ENCODE measurements around the gene UVRAG.

Gene UVRAG

DNA sequence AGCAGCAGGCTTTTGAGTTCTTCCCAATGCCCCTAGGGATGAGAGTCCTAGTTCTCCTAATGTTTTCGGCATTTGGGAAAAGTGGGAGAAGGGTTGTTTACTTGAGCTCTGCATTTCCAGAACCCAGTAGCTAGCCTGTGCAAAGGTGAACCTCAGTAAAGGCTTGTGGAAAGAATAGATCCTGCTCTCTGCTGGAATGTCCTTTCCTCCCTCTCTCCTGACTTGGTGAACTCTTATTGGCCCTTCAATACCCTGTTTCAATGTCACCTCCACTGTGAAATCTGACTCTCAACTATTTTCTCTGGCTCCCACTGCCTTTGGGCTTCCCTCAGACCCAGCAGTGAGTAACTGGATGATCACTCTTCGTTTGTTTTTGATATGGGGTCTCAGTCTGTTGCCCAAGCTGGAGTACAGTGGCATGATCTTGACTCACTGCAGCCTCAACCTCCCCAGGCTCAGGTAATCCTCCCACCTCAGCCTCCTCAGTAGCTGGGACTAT, 2.4 kb upstream of the UVRAG start:
- H3K27ac ChIP-seq, result no peak overlapping the region
- no peak for DNase-seq
- no peaks in the 10 kb centered on the region for H3K27me3 ChIP-seq (replicated peaks)
- H3K4me3 ChIP-seq (ENCODE audit: low read depth, low read length), result no peak overlapping the region
- H3K36me3 ChIP-seq (replicated peaks), result no peaks in the 10 kb centered on the region
- in situ Hi-C loops (cut with HindIII; ENCODE audit: low pct_ligation_motif_present, low sequenced_read_pairs), result no loop called here
- TF ChIP-seq, protein P1, sequence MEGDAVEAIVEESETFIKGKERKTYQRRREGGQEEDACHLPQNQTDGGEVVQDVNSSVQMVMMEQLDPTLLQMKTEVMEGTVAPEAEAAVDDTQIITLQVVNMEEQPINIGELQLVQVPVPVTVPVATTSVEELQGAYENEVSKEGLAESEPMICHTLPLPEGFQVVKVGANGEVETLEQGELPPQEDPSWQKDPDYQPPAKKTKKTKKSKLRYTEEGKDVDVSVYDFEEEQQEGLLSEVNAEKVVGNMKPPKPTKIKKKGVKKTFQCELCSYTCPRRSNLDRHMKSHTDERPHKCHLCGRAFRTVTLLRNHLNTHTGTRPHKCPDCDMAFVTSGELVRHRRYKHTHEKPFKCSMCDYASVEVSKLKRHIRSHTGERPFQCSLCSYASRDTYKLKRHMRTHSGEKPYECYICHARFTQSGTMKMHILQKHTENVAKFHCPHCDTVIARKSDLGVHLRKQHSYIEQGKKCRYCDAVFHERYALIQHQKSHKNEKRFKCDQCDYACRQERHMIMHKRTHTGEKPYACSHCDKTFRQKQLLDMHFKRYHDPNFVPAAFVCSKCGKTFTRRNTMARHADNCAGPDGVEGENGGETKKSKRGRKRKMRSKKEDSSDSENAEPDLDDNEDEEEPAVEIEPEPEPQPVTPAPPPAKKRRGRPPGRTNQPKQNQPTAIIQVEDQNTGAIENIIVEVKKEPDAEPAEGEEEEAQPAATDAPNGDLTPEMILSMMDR (IDR thresholded peaks at IDR 0.05; ENCODE audit: low read depth, low read length, missing control alignments), result no peak

DNA sequence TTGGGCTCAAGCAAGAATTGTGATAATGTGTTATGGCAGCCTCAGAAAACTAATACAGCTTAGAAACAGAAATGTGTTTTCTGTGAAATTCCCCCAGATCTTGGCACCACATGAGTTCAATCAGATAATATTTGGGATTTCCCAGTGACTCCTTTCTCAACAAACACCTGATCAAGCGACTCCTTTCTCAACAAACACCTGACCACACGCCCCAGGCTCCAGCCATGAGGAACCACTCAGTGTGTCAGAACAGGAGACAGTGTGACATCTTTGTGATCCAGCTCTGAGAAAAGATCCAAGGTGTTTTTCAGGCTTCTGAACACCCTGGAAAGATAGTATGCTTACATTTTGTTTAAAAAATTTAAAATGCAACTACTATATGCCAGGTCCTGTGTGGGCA, 1.9 kb upstream of the UVRAG start:
- TF ChIP-seq, protein P1 (IDR thresholded peaks at IDR 0.05; ENCODE audit: low read depth, low read length, missing control alignments), result no peak
- in situ Hi-C loops (cut with HindIII; ENCODE audit: low pct_ligation_motif_present, low sequenced_read_pairs), result no loop called here
- Histone ChIP-seq H3K36me3 (replicated peaks) (no peaks in the 10 kb centered on the region), H3K4me3 (ENCODE audit: low read depth, low read length) (no peak overlapping the region), H3K27me3 (replicated peaks) (no peaks in the 10 kb centered on the region), H3K27ac (no peak overlapping the region)
- no peak for DNase-seq

DNA sequence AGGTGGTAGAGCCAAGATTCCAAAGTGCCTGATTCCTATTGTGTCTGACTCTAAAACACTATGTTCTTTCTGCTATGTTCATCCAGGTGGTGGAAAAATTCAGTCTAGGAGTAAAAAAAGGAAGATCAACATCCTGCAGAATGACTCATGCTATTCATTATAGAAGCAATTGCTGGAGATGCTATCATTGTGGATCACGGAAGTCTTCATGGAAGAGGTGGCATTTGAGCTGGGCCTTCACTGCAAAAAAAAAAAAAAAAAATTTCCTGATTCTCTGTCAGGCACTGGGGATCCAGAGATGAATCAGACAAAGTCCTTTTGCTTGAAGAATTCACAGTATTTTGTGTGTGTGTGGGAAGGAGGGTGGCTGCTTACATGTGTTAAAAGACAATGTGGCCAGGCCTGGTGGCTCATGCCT, 1.4 kb upstream of the UVRAG start:
- in situ Hi-C loops (cut with HindIII; ENCODE audit: low pct_ligation_motif_present, low sequenced_read_pairs), result no loop called here
- H3K27ac ChIP-seq, result no peak overlapping the region
- no peak overlapping the region for H3K4me3 ChIP-seq (ENCODE audit: low read depth, low read length)

DNA sequence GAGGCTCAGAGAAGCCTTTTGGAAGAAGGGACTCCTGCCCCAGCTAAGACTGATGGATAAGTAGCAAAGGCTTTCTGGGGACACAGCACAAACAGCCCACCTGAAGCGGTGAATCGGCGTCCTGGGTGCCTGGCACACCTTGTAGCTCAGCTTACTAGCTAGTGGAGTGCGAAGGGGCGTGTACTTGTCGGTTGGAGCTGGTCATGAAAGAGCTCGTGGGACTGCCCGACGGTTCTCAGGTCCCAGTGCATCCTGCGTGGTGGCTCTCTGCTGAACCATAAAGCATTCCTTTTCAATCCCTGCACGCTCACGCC, 690 bp upstream of the UVRAG start:
- Histone ChIP-seq H3K36me3 (replicated peaks) (no peaks in the 10 kb centered on the region), H3K4me3 (ENCODE audit: low read depth, low read length) (peak overlapping the region; percentile 81), H3K27ac (peak overlapping the region; percentile 70), H3K27me3 (replicated peaks) (no peaks in the 10 kb centered on the region)
- TF ChIP-seq, protein P1 (IDR thresholded peaks at IDR 0.05; ENCODE audit: low read depth, low read length, missing control alignments), result no peak
- no peak for DNase-seq
- in situ Hi-C loops (cut with HindIII; ENCODE audit: low pct_ligation_motif_present, low sequenced_read_pairs), result no loop called here

More for the DNA sequence above, 1.4 kb upstream of the UVRAG start:
- DNase-seq, result no peak
- TF ChIP-seq, protein P1 (IDR thresholded peaks at IDR 0.05; ENCODE audit: low read depth, low read length, missing control alignments), result no peak
- Histone ChIP-seq H3K36me3 (replicated peaks) (no peaks in the 10 kb centered on the region), H3K27me3 (replicated peaks) (no peaks in the 10 kb centered on the region)

DNA sequence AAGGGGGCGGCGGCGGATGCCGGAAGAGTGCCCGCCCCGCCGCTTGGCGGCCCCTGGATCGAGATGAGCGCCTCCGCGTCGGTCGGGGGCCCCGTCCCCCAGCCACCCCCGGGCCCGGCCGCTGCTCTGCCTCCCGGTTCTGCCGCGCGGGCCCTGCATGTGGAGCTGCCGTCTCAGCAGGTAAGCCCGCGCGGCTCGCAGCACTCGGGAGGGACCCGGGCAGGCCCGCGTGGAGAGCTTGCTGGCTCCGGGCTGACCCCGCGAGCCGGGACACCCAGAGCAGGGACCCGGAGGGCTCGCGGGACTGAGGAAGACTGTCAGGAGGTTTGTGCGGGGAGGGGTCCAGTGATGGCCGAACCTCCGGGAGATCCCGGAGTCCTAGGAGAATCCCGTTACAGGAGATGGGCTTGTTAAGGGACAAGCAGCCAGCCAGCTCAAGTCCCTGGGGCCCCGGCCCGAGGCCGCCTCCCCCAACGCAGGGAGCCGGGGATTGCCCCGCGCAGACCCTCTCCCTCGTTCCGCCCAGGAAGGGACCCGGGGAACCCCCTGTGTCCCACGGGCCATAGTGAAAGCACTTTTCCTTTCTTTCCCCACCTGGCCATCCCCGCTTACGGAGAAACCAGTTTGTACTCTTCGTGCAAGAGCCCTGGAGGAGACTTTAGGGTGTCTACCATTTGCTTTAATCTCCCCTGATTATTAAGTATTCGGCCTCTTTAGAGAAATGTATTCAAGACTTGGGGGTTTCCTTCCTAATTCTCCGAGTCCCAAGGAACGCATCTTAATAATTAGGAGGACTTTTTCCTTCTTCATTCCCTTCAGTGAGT, 547 bp downstream of the UVRAG start:
- Histone ChIP-seq H3K27ac (peak overlapping the region; percentile 70), H3K4me3 (ENCODE audit: low read depth, low read length) (peak overlapping the region; percentile 81), H3K36me3 (replicated peaks) (no peaks in the 10 kb centered on the region), H3K27me3 (replicated peaks) (no peaks in the 10 kb centered on the region)
- TF ChIP-seq, protein P1 (IDR thresholded peaks at IDR 0.05; ENCODE audit: low read depth, low read length, missing control alignments), result no peak
- in situ Hi-C loops (cut with HindIII; ENCODE audit: low pct_ligation_motif_present, low sequenced_read_pairs), result no loop called here
- peak; percentile 25 for DNase-seq

All from brain microvascular endothelial cell (primary cell).